SW 1271 (cell line): ENCODE measurements around the gene SOX6.

Source experiments
- DNase-seq, 2 experiments: peaks; one replicate each; lab custom pipeline; 2025; lab: John Stamatoyannopoulos, UW

The SOX6 gene

DNA sequence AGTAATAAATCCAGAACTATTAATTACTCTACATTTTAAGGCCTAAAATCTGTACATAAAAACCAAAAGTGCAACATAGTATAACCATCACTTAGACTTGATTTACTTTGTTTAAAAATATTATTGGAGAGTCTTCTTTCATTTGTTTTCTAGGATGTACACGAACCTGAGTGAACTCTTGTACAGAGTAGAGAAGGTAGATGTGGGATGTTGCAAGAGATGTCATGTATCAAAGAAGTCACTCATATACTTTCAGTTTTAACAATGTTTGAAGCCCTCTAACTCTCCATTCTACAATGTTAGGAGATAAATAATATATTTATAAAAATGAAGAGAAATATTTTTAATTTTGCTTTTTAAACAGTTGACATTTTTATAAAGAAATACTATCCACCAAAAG, 38.6 kb downstream of the SOX6 start:
- DNase-seq: no peak

DNA sequence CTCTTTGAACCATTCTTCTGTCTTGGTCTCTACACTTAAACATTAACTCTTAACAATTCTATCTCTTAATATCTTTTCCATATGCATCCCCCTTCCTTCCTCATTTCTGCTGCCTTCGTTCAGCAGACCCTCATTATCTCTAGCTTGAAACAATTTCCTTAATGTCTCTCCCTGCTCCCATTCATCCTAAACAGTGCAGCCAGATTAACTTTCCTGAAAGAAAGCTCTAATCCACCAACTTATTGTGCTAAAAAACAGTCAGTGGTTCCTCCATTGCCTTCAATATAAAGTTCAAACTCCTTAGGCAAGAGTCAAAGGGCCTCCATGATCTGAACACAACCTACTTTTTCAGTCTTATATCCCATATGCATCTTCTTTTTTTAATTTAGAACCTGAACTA, 42.5 kb downstream of the SOX6 start:
- no peak for DNase-seq

DNA sequence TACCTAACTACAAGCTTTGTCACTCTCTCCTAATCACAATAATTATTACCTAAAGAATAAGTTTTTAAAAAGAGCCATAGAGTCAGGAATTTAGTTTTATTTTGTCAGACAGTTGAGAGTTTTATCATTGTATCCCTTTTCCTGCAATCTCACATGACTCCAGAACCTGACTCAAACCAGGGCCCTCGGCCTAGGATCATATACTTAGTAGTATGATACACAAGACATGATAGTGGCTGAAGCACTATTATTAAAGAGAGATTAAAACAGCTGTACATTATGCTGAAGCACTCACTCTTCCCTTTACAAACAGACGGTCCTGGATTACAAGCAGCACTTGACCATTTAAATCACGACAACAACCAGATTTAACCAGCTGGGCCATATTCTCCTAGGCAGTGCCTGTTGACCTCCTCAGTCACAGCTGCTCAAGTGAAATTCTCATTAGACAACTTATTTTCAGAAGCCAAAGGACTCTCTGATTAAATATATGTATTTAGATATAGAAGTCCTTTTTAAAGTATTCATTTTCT, 44.0 kb downstream of the SOX6 start:
- no peak for DNase-seq

DNA sequence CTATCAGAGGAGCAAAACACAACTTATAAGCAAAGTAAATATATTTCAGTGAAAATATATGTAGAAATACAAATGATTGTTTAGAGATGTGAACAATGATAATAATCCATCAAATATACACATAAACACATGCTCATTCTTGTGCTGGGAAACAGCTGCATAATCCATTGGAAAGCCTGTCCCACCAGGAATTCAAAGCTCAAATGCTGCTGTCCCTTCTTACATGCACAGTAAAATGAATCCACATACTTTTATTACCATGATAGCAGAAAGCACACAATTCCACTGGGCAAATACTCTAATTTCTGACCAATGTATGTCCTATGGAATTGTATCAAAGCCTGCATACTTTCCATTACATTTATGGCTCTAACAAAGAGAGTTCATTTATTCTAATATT, 44.5 kb downstream of the SOX6 start:
- DNase-seq: no peak

DNA sequence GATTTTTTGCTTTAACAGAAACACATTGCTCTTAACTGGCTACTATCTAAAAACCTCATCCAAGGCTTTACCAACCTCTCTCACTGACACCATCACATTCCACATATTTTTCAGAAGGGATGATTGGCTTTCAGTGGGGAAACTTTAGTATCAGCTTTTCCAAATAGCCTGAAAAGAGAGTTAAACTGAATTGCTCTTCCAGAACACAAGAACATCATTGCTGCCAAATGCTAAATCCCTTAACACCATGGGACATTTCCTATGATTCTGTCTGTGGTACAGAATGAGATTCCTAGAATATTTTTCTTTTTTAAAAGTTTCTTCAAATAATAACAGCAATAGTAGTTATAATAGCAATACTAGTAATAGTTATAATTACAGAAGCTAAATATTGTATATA, 45.4 kb downstream of the SOX6 start:
- DNase-seq: no peak

DNA sequence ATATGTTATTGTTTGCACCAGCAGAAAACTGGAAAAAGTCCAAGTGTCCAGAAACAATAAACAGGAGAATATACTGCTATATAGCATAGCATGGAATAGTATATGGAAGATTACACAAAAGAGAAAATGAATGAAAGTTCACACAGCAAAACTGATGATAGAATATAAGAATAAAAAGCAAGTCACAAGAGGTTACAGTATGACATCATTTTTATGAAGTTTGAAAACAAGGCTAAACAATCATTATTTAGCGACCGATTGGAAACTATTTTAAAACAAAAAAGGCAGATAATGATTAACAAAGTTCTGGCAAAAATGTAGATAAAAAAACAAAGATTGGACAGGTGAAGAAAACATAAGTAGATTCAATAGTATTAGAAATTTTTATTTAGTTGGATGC, 47.1 kb downstream of the SOX6 start:
- no peak for DNase-seq

DNA sequence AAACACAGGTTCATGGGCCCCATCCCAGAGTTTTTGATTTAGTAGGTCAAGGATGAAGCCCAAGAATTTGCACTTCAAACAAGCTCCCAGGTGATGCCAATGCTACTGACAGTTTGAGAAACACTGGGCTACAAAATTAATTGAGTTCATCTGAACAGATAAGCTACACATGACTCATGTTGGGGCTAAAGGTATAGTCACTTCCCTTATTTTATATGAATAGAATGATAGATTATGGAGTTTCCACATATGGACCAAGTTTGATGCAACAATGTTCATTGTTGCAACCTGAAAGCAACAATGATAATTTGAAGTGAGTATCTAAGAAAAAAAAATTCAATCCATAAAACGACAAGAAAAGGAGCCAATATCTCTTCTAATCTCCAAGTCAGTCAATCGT, 54.9 kb downstream of the SOX6 start:
- no peak for DNase-seq

DNA sequence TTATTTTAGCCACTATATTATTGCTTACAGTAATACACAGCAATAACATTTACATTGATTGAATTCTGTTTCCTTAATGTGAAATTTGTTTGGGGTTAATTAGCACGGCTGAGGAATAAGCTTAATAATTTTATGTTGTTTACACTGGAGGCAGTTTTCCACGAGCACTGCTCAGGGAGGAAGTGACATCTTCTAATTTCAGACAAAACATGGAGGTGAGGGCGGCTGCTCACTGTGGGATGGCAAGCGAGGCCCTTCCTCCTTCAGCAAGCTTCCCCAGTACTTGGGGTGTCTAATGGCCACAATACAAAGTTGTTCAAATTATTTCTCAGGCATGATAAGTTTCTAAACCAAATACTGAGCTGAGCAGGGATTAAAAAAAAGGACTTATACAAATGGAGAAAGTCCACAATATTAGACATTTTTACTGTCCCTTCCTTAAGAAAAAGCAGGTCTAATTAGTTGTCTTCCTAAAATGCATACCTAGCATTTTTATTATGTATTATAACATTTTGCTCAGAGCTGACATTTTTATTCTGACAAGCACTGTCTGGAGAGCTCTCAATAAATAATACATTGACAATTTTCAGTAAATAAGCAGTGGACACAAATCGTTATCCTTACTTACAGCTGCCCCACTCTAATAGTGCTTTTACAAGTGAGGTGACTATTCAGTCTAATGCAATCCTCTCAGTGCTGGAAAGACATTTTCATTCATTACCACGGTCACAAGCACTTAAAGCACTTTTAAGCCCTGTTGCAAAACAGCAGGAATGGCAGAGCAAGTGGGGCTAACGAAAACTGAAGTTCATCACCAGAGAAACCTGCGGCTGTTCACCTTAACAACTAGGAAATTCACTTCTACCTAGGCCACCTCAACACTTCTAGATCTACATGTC, 56.2 kb downstream of the SOX6 start:
- no peak for DNase-seq

DNA sequence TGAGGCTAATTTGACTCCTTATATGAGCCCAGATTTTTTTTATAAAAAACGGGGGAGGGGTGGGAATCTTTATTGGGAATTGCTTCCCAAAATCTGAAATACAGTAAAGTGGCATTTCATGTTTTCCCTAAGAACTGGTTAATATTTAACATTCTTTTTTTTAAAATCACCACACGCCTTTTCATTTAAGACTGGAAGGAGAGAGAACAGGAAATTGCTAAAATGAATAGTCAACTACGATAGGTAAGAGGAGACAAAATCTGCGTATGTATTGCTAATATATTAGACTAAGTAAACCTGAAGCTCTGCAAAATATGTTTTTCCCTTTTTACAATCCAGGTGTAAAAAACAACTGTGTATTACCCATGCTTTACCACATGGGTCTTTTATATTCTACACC, 57.0 kb downstream of the SOX6 start:
- no peak for DNase-seq

DNA sequence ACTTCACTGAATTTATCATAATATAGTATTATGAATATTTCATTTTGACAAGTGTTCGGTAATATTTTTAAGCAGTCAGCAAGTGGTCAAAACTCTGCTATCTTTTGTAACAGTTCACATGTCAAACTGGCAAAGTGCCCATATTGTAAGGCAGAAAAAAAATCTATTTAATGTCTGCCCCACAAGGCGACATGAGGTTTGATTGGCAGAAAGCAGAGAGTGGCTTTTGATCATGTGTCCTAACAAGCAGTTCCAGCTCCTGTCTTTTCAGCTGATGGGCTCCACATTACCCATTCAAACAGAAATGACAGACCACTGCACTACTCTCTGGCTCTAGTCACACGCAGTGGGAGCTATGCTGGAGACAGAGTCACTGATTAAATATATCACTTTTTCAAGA, 59.0 kb downstream of the SOX6 start:
- no peak for DNase-seq

DNA sequence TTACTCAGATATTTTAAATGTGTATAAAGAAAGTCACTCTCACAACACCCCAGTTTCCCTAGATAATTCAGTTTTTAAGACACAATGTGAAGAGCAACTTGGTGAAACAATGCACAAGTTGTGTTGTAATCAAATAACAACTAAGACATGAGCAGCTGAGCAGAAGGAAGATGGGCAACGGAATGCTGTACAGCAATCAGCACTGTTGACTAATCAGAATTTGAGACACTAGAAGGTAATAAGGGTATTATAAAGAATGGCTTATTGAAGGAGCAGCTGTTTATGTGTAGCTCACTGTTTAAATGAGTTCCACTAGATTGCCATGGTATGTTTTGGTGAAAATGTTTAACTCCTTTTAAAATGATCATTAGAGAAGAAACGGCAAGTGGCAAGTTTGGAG, 60.1 kb downstream of the SOX6 start:
- no peak for DNase-seq

DNA sequence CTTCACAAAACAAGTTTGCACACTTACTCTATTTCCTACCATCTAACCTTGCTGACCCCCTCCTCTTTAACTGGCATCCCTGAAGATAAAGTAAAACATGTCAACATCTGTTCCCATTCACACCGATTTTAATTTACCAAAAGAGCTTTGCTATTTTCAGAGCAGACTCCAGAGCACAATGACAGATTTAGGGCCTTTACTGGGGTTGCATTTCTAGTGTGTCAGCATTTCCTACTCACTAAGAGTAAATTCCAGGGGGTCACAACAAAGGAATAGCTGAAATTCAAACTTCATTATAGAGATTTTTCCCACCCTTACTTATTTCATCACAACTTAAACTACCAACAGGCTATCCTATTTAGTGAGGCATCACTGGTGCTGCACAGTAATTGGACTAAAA, 60.8 kb downstream of the SOX6 start:
- no peak for DNase-seq

DNA sequence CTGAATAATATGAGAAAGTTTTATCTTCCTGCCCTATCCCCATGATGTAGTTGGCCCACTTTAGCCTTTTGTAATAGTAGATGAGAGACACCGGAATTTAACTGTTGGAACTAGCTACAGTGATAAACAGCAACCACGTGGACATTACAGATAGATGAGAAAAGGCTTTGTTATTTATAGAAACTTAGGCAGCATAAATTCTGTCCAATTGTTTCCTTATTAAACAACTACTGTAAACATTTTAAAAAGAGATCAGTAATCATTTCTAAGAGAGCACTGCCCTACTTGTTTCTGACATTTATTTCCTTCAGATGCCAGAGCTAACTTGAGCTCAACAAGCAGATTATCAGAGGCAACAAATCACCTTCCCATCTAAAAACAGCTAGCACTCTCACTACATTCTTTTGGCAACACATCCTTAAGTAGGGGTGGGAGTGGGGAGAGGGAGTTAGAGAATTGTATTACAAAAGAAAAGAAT, 63.1 kb downstream of the SOX6 start:
- no peak for DNase-seq

DNA sequence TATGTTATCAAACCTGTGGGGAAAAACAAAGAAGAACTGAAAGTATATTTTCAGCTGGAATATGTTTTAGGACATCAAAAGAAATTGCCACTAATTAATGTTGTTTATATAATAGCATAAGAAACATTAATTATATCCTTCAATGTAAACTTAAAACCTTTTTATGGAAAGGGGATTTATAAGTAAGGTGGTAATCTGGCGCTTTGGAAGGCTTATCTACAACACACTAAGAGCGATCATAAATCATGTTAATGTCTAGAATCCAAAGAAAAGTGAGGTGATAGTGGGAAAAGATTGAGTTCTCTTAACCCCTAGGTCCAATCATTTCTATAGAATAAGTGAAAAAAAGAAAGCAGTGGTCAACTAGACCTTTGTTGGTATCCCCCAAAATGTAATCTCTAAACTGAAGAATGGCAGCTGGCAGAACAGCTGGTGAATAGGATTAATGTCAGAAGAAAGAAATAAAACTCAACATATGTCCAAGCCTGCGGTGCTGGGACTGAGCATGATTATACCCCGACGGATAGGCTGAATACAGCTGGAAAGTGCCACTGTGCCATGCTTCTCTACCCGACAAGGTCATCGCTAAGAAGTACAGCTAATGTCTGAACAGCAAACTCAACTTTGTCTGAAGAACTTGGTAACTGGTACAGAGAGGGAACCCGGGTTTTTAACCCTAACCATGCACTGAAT, 64.0 kb downstream of the SOX6 start:
- DNase-seq: no peak

DNA sequence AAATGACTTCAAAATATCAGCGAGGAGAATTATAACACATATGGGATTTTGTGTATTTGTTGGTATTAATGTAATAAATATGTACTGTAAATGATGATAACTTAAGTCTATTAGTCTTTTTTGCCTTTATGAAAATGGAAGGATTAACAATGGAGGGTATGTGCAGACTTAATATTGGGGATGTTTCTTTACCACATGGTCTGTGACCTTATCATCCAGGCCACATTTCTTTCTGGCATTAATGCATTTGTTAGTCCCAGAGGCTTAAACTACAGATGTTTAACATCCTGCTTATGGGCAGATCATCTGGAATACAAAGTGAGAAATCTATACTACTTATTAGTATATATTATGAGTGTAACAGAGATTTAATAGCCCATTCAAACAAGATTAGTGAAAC, 64.6 kb downstream of the SOX6 start:
- no peak for DNase-seq

DNA sequence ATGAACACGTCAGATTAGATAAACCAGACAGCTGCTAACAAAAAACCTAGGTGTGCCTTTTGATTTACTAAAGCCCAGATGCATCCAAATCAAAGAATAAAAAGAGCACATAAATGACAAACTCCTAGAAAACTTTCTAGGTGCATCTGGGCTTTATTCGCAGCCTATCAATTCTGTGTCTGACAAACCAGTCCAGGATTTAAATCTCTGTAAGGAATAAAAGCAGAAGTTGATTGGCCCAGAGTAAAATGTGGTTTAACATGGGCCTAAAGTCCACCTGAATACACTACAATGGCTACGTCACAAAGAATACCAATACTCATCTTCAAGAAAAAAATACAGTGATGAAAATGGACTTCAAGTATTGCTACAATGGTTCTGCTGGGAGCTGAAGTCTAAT, 66.8 kb downstream of the SOX6 start:
- no peak for DNase-seq

DNA sequence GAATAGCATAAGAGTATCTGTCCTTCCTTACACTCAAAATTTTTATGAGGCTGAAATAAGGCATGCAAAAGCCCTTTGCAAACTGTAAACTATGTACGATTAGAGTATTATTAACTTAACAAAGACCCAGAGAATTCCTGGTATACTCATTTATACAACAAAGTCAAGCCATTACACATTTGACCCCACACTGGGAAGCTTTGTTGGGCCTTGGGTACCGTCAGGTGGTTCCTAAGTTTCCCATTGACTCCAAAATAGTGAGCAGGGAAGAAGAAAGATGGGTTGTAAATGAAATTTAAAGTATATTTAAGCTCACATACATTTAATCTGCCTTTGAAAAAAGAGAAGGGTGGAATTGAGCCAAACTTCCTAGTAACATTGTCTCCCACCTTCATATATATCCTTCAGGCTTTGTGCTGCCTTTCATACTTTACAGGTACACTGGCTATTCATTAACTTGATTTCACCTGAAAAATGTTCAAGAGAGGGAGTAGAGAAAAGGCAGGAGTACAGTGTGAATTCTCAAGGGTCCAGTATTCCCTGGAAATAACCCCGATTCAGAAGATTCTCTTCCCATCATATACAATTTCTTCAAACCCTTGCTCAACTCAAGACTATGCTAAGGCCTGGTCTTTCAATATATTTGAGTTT, 68.6 kb downstream of the SOX6 start:
- DNase-seq: no peak

DNA sequence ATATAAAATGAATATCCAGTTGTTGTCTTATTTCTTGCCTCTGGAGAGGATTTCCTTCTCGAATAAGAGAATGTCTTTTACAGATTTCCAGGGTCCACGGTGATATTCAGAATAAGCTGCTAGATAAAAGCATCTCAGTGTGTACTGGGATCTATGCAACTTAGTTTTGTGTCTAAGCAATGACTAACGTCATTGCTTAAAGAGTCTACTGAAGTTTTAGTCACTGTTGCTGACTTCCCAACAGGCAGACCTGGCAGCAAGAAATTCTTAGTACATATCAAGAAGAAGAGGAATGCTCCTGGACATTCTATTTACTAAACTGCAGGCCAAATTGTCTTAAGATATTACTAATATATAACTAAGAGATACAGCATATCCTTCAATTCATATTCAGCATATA, 70.3 kb downstream of the SOX6 start:
- DNase-seq: no peak

DNA sequence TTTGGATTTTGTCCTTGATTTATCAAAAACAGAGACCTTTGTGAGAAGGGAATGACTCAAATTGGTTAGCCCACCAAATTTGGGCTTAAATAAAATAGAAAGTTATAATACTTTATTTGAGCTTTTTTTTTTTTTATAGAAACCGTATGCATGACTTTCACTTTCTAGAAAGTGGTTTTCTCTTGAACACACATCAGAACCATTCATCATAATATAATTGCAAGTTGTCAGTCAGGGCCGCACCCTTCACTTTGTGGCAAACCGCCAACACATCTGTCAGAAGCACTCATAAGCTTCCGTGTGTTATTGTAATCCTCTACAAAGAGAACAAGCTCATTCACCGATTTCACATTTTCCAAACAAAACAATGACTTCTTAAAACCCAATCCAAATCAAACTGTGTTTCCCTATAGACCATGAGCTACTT, 76.1 kb downstream of the SOX6 start:
- no peak for DNase-seq

DNA sequence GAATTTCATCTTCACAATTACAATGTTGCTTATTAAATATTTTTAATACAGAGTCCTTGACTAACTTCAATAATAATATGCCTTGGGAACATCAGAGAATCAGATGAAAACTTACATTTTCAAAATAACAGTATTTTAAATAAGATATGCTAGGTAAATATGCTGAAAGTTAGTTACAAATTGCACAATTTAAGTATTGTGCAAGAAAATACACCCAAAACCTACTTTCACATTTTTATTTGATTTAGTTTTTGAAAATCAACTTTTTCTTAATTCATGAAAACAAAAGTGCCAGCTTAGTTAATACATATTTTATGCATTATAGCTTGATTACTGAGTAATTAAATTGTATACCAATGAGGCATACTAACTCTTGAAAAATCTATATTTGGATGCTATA, 76.8 kb downstream of the SOX6 start:
- DNase-seq: no peak

DNA sequence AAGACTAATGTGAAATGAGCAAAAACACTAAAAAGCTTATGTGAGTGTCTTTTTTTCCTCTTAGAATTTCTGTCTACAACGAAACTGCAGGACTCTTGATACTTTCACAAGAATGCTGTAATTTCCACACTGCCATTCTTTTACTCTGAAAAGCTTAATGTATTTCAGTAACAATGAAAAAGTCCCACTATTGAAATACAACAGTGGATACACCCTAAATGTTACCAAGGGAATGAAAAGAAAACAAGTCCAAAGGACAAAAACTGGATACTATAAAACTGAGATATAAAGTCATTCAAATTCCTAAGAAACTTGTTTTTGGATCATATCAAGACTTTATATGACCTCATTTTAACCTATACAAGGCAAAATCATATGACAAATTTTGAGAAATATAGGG, 77.4 kb downstream of the SOX6 start:
- DNase-seq: no peak

DNA sequence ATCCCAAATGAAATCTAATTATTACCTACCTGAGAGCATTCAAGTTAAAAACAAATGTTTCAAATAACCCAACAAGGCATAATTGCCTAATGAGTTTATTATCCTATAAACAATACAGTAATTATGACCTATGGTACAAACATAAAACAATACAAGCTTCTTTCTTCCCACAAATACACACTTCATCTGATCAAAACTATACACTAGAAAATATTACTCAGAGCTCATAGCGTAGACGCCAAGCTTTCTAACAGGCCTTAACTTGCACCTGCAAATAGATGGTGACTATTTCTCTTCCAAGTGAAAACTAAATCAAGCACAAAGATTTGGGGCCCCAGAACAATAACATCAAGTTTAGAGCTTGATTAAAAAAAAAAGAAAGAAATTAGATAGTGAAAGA, 78.1 kb downstream of the SOX6 start:
- DNase-seq: no peak

DNA sequence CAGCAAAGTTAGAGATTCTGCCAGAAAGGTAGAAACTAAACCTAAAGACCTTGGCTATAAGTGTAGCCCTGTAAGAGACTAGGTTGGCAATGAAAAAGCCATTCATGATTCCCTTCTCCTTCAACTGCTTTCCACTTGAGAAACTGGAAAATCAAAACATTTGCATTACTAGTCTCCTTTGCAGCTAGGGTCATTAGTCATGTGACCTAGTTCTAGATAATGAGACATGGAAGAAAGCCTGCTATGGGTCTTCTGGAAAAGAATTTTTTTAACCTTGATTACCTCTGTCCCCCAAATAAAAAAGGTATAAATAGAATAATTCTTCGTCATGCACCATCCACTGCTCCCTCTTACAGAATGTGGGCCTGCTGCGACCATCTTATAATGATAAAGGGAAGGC, 80.1 kb downstream of the SOX6 start:
- no peak for DNase-seq
